ENCODE data around the gene CES5A.

- TF ChIP-seq, protein P1, sequence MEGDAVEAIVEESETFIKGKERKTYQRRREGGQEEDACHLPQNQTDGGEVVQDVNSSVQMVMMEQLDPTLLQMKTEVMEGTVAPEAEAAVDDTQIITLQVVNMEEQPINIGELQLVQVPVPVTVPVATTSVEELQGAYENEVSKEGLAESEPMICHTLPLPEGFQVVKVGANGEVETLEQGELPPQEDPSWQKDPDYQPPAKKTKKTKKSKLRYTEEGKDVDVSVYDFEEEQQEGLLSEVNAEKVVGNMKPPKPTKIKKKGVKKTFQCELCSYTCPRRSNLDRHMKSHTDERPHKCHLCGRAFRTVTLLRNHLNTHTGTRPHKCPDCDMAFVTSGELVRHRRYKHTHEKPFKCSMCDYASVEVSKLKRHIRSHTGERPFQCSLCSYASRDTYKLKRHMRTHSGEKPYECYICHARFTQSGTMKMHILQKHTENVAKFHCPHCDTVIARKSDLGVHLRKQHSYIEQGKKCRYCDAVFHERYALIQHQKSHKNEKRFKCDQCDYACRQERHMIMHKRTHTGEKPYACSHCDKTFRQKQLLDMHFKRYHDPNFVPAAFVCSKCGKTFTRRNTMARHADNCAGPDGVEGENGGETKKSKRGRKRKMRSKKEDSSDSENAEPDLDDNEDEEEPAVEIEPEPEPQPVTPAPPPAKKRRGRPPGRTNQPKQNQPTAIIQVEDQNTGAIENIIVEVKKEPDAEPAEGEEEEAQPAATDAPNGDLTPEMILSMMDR (IDR thresholded peaks at IDR 0.05), result no peak
- no peak for TF ChIP-seq POLR2A (IDR thresholded peaks at IDR 0.05; ENCODE audit: low read depth)
These were observed 25.6 kb downstream of the CES5A start for GRCh38 chr16:55849536-55849935.
